Activated naive CD4-positive, alpha-beta T cell treated with Interleukin-2 at 50 U/mL for 16 hours (primary cell): ENCODE data around the gene MYLIP.
A peak's percentile ranks its signal among the peaks of the same experiment; 100 is the strongest.

Experiments used
- DNase-seq: peaks from one replicate; pipeline ENCODE4 v3.0.0-alpha.2; 2020

The MYLIP gene

DNA sequence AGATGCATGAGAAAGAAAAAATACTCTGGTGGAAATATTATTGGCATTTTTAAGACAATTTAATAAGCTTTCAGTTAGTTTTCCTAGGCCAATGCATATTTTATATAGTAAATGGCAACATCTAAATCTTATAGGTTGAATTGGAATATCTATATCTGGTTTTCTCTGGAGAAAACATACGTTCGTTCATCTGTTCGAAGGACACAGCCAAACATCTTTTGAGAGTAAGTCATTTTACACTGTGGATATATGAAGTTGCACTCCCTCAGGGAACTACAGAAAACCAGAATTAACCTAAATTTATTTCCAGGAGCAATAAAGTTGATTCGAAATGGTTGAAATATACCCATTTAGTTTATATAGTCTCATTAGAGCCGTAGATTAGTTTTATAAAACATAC lies 49.0 kb downstream of the MYLIP start:
- no peak for DNase-seq

- no peak for DNase-seq
These were observed 49.5 kb downstream of the MYLIP start for GRCh38 chr6:16178351-16178750.

GRCh38 chr6:16179063-16179462 lies 50.2 kb downstream of the MYLIP start:
- no peak for DNase-seq

GRCh38 chr6:16179970-16180431 lies 51.1 kb downstream of the MYLIP start:
- DNase-seq: peak; percentile 20

DNA sequence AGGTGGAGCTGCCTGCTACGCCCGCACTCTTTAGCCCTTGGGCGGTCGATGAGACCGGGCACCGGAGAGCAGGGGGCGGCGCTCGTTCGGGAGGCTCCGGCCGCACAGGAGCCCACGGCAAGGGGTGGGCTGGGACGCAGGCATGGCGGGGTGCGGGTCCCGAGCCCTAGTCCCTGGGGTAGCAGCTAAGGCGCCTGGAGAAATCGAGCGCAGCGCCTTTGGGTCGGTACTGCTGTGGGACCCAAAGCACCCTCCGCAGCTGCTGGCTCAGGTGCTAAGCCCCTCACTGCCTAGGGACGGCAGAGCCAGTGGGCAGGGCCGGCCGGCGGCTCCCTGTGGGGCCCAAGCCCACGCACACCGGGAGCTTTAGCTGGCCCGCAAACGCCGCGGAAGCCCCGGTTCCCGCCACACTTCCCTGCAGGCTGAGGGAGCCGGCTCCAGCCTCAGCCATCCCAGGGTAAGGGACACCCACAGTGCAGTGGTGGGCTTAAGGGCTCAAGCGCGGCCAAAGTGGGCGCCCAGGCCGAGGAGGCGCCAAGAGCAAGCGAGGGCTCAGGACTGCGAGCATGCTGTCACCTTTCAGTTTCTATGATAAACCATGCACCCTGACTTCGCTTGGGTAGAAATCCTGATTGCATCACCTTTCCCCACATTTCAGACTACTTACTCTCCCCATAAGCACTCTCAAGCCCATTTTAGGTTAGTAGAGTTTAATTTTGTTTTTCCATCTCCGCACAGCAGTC lies 52.0 kb downstream of the MYLIP start:
- DNase-seq: no peak

DNA sequence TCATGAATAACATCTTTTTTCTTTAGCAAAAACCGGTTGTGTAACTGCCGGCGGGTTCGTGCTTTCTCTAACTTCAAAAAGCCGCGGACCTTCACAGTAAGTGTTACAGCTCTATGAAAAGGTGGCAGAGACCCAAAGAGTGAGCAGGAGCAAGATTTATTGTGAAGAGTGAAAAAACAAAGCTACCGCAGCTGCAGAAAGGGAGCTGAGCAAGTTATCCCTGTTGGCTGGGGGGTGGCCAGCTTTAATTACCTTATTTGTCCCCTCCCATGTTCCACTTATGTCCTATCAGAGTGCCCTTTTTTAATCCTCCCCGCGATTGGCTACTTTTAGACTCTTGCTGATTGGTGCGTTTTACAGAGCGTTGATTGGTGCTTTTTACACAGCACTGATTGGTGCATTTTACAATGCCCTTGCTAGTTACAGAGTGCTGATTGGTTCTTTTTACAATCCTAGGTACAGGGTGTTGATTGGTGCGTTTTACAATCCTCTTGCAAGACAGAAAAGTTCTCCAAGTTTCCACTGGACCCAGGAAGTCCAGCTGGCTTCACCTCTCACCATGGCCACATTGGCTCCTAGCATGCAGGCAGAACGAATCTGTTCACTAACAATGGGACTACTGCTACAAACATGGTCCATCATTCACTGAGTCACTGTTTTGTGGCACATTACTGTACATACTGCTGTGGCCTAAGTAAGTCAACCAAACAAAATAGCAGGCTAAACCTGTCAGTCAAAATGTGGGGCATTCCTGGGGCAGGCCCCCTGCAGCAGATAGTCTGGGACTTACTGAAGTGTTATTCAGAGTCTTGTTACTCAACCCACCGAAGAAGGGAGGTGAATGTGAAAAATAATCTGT lies 52.8 kb downstream of the MYLIP start:
- DNase-seq: no peak

DNA sequence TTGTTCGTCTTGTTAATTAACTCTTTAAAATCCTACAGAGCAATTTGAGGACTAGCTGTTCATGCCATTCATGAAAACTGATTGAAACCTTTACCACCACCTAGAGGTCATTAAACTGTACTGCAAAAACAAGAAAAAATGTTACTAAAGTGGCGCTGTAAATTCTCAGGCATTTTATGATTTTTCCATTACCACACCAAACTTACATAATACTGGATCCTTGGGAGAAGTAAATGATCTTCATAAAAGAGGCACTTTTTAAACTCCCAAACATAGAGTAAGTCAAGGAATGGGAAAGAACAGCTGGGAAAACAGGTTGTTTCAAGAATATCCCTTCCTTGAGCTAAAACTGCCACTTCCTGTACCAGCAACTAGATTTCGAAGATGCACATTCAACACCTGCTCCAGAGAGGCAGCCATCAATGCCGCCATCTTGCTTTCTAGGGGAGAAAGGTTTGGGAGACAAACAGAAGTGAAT lies 54.3 kb downstream of the MYLIP start:
- DNase-seq: no peak

- DNase-seq: no peak
These were observed 55.2 kb downstream of the MYLIP start for GRCh38 chr6:16184129-16184528.

DNA sequence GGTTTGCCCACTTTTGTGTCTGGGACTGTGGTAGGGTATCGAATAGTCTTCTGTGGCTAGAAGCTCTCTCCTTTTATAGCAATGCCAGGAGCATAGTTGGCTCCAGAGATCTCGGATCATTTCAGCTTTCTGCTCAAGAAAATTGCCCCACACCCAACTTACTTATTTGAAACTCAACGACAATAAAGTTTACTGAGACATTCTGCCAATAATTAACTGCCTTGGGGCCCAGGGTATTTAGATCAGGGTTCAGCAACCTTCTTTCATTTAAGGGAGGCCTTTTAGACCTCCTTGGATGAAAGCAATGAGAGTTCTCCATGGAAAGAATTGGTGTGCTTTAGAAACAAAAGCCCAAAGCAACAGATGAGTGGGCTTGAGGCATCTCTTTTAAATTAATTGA lies 55.7 kb downstream of the MYLIP start:
- DNase-seq: no peak

DNA sequence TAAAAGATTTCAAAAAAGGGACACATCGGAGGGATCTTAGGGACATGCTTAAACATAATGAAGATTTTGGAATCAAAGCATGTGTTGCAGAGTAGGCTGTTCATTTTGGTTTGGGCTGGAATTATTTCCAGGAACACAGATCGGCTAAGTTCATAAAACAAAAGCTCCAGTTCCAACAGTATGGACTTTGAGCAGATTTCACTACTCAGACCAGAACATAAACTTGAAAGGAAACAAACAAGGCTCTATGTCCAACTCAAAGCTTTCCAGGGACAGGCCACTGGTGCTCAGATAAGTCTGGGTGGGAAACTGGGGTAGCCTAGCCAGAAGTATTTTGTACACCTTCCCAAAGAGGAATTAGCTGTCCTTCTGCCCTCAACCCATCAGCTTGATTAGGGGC lies 58.3 kb downstream of the MYLIP start:
- no peak for DNase-seq

DNA sequence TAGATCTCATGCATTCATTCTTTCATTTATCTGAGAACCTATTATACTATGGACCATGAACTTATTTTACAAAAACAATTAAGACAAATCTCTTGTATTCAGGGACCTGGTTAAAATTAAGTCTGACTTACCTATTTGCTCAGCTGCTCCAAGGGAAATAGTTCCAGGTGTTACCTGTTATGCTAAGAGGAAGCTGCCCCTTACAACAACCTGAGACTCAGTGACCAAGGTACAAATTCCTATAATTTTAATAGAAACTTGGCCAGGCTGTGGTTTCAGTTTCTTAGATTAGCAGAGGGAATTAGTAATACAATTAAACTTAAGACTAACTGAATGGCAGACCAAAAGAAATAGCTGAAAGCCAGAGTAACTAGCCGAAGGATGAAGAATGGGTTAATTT lies 61.3 kb downstream of the MYLIP start:
- DNase-seq: no peak

DNA sequence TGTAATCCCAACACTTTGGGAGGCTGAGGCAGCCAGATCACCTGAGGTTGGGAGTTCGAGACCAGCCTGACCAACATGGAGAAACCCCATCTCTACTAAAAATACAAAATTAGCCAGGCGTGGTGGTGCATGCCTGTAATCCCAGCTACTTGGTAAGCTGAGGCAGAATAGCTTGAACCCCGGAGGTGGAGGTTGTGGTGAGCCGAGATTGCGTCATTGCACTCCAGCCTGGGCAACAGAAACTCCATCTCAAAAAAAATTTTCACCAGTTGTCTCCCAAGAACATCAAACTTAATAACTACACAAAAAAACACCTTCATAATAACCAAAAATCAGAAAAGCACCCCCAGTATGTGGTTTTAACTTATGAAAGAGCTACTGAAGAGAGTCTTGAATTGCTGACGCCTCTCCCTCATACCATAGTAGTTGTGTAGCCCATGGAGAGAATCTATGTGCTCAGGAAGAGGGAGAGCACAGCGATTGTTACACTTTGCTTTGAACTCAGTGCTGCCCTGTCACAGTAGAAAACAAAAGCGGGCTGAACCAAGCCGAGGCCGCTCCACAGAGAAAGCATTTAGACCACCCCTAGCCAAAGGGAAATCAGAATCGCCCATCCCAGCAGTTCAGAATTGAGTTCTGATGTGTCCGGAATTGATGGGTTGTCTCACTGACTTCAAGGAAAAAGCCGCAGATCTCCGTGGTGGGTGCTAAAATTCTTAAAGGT lies 67.5 kb downstream of the MYLIP start:
- no peak for DNase-seq

DNA sequence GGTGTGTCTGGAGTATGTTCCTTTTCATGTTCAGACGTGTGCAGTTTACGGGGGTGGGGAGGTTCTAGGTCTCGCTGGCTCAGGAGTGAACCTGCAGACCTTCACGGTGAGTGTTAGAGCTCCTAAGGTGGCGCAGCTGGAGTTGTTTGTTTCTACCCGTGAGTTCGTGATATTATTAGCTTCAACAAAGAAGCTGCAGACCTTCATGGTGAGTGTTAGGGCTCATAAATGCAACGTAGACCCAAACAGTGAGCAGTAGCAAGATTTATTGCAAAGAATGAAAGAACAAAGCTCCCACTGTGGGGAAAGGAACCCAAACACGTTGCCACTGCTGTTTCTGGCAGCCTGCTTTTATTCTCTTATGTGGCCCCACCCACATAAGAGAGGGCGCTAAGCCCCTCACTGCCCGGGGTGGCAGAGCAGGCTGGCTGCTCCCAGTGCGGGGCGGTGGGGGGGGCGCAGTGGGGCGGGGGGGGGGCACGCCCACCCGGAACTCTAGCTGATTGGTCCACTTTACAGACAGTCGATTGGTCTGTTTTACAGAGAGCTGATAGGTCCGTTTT lies 68.2 kb downstream of the MYLIP start:
- no peak for DNase-seq
